Ascending aorta (tissue), 2 donors: ENCODE data around the gene RASSF6. TPM values are rescaled to one million over a fixed set of nuclear protein-coding genes. Genes with fewer than 3 reads are reported as not detected.

Experiments used
- DNase-seq, 2 donors: peaks; one replicate each; pipeline ENCODE4 v3.0.0-alpha.2; 2019; ENCODE audit warnings: low spot score in 2 of 2
- H3K27ac ChIP-seq, 2 donors: fragments of 200-600 bp; sonication (generic); one replicate each; pipeline ENCODE4 v1.5.1; 2016 to 2017; ENCODE audit warnings: mild to moderate bottlenecking in 1 of 2
- H3K27me3 ChIP-seq: fragments of 200-600 bp; sonication (generic); one replicate; pipeline ENCODE4 v1.5.1; 2017
- H3K36me3 ChIP-seq, 2 donors: fragments of 200-600 bp; sonication (generic); one replicate each; pipeline ENCODE4 v1.5.1; 2016
- H3K4me1 ChIP-seq, 2 donors: fragments of 200-600 bp; sonication (generic); one replicate each; pipeline ENCODE4 v1.5.1; 2016 to 2017; ENCODE audit warnings: mild to moderate bottlenecking in 1 of 2
- H3K4me3 ChIP-seq, 2 donors: fragments of 200-600 bp; sonication (generic); one replicate each; pipeline ENCODE4 v1.5.1; 2016 to 2017; ENCODE audit warnings: mild to moderate bottlenecking in 1 of 2
- H3K9me3 ChIP-seq, 2 donors: fragments of 200-600 bp; sonication (generic); one replicate each; pipeline ENCODE4 v1.5.1; 2016
- CTCF ChIP-seq, 3 experiments: fragments of 200-600 bp in 2 of 3; fragments of 450-650 bp in 1 of 3; sonication (generic) in 2 of 3; IDR thresholded peaks; one replicate each; pipeline ENCODE4 v1.5.1; 2016 to 2019; ENCODE audit warnings: antibody characterized with exemption in 3 of 3, mild to moderate bottlenecking in 1 of 3, moderate library complexity in 1 of 3
- intact Hi-C: fragments of 100-400 bp; cut with DNase I; formaldehyde crosslinking; loops from one replicate; pipeline ENCODE4 v1.15.1; 2023
- total RNA-seq: library from RNA; depleted of rRNA; stranded (reverse); fragments of >200 nt; gene quantifications from one replicate; pipeline ENCODE4 v1.1.0, GENCODE V29; 2016

The RASSF6 gene
- total RNA-seq, 1 donor from 2014 or later = 1.4 TPM

GRCh38 chr4:73589887-73590801 lies 30.1 kb downstream of the RASSF6 start:
- Histone ChIP-seq H3K36me3 (no peaks in the 10 kb centered on the region), H3K9me3 (no peaks in the 10 kb centered on the region), H3K27ac (no peak overlapping the region), H3K4me3 (no peak overlapping the region), H3K27me3 (no peaks in the 10 kb centered on the region), H3K4me1 (no peaks in the 10 kb centered on the region)
- no peak for DNase-seq
- TF ChIP-seq CTCF (IDR thresholded peaks at IDR 0.05) = no peak
- intact Hi-C loops = loop anchor here (10.0 kb wide), 1 partner anchor 545 kb away; no protein-coding TSS in a partner anchor

- no peak overlapping the region for H3K27ac ChIP-seq
- H3K9me3 ChIP-seq = no peaks in the 10 kb centered on the region
- H3K27me3 ChIP-seq = no peaks in the 10 kb centered on the region
- TF ChIP-seq CTCF (IDR thresholded peaks at IDR 0.05) = no peak
- no peaks in the 10 kb centered on the region for H3K4me1 ChIP-seq
- no peaks in the 10 kb centered on the region for H3K36me3 ChIP-seq
- intact Hi-C loops = no loop called here
- H3K4me3 ChIP-seq = no peak overlapping the region
- DNase-seq = no peak
These were observed 30.9 kb downstream of the RASSF6 start for GRCh38 chr4:73589261-73589847.

- Histone ChIP-seq H3K4me3 (no peak overlapping the region), H3K36me3 (no peaks in the 10 kb centered on the region), H3K27me3 (no peaks in the 10 kb centered on the region), H3K9me3 (no peaks in the 10 kb centered on the region), H3K27ac (no peak overlapping the region), H3K4me1 (no peaks in the 10 kb centered on the region)
- DNase-seq = no peak
- intact Hi-C loops = no loop called here
- TF ChIP-seq CTCF (IDR thresholded peaks at IDR 0.05) = no peak
These were observed 31.6 kb downstream of the RASSF6 start for GRCh38 chr4:73588613-73589012.

- H3K27ac ChIP-seq = no peak overlapping the region
- no peaks in the 10 kb centered on the region for H3K4me1 ChIP-seq
- no peaks in the 10 kb centered on the region for H3K27me3 ChIP-seq
- H3K9me3 ChIP-seq = no peaks in the 10 kb centered on the region
- DNase-seq = no peak
- H3K36me3 ChIP-seq = no peaks in the 10 kb centered on the region
- H3K4me3 ChIP-seq = no peak overlapping the region
- TF ChIP-seq CTCF (IDR thresholded peaks at IDR 0.05) = no peak
- intact Hi-C loops = no loop called here
These were observed 33.6 kb downstream of the RASSF6 start for GRCh38 chr4:73586666-73587065.

- TF ChIP-seq CTCF (IDR thresholded peaks at IDR 0.05) = no peak
- H3K36me3 ChIP-seq = no peaks in the 10 kb centered on the region
These were observed 34.2 kb downstream of the RASSF6 start for GRCh38 chr4:73586040-73586439.

More at GRCh38 chr4:73586040-73586439, 34.2 kb downstream of the RASSF6 start:
- no peaks in the 10 kb centered on the region for H3K9me3 ChIP-seq
- intact Hi-C loops = no loop called here
- no peaks in the 10 kb centered on the region for H3K4me1 ChIP-seq
- no peak overlapping the region for H3K27ac ChIP-seq
- no peak overlapping the region for H3K4me3 ChIP-seq
- no peak for DNase-seq
- no peaks in the 10 kb centered on the region for H3K27me3 ChIP-seq
